ENCODE data around the gene CCDC186. TPM values are rescaled to one million over a fixed set of nuclear protein-coding genes. Genes with fewer than 3 reads are reported as not detected.

The CCDC186 gene
- total RNA-seq, 1 experiment from 2014 or later, result 20.9 TPM

- ChIA-PET POLR2A (interaction anchor here (1.3 kb wide), 1 partner anchor 9 kb away, joined by 3 read pairs; no protein-coding TSS in a partner anchor), CTCF (no interaction called here)
- no peak for TF ChIP-seq CTCF (IDR thresholded peaks at IDR 0.05; ENCODE audit: unreplicated experiment)
- H3K4me3 Mint-ChIP-seq (ENCODE audit: unreplicated experiment), result no peak overlapping the region
- no peaks in the 10 kb centered on the region for H3K36me3 Mint-ChIP-seq (ENCODE audit: insufficient read depth, unreplicated experiment)
- no peaks in the 10 kb centered on the region for H3K9me3 Mint-ChIP-seq (ENCODE audit: unreplicated experiment)
- DNase-seq (ENCODE audit: unreplicated experiment), result no peak
- H3K27ac Mint-ChIP-seq (ENCODE audit: low read depth, unreplicated experiment), result no peak overlapping the region
- H3K4me1 Mint-ChIP-seq (ENCODE audit: insufficient read depth, unreplicated experiment), result no peaks in the 10 kb centered on the region
- no TSS peak for BruUV-seq (replicated peaks)
- intact Hi-C loops (cut with micrococcal nuclease), result no loop called here
- no peaks in the 10 kb centered on the region for H3K27me3 Mint-ChIP-seq (ENCODE audit: insufficient read depth, unreplicated experiment)
Observed at GRCh38 chr10:114184276-114184675, 10.3 kb upstream of the CCDC186 start.

GRCh38 chr10:114183563-114183962 lies 9.6 kb upstream of the CCDC186 start:
- intact Hi-C loops (cut with micrococcal nuclease), result no loop called here
- Mint-ChIP-seq H3K27me3 (ENCODE audit: insufficient read depth, unreplicated experiment) (no peaks in the 10 kb centered on the region), H3K4me1 (ENCODE audit: insufficient read depth, unreplicated experiment) (no peaks in the 10 kb centered on the region), H3K9me3 (ENCODE audit: unreplicated experiment) (no peaks in the 10 kb centered on the region), H3K36me3 (ENCODE audit: insufficient read depth, unreplicated experiment) (no peaks in the 10 kb centered on the region), H3K4me3 (ENCODE audit: unreplicated experiment) (no peak overlapping the region), H3K27ac (ENCODE audit: low read depth, unreplicated experiment) (no peak overlapping the region)
- DNase-seq (ENCODE audit: unreplicated experiment), result no peak
- CTCF ChIA-PET, result no interaction called here
- BruUV-seq (replicated peaks), result no TSS peak
- POLR2A ChIA-PET, result interaction anchor here (1.3 kb wide), 1 partner anchor 9 kb away, joined by 3 read pairs; no protein-coding TSS in a partner anchor
- TF ChIP-seq CTCF (IDR thresholded peaks at IDR 0.05; ENCODE audit: unreplicated experiment), result no peak

- CTCF ChIA-PET, result no interaction called here
- intact Hi-C loops (cut with micrococcal nuclease), result no loop called here
- DNase-seq (ENCODE audit: unreplicated experiment), result no peak
- H3K4me3 Mint-ChIP-seq (ENCODE audit: unreplicated experiment), result no peak overlapping the region
- H3K27me3 Mint-ChIP-seq (ENCODE audit: insufficient read depth, unreplicated experiment), result no peaks in the 10 kb centered on the region
- POLR2A ChIA-PET, result no interaction called here
- no peaks in the 10 kb centered on the region for H3K36me3 Mint-ChIP-seq (ENCODE audit: insufficient read depth, unreplicated experiment)
- no peak for TF ChIP-seq CTCF (IDR thresholded peaks at IDR 0.05; ENCODE audit: unreplicated experiment)
- H3K4me1 Mint-ChIP-seq (ENCODE audit: insufficient read depth, unreplicated experiment), result no peaks in the 10 kb centered on the region
- no peak overlapping the region for H3K27ac Mint-ChIP-seq (ENCODE audit: low read depth, unreplicated experiment)
- no peaks in the 10 kb centered on the region for H3K9me3 Mint-ChIP-seq (ENCODE audit: unreplicated experiment)
- no TSS peak for BruUV-seq (replicated peaks)
Observed at GRCh38 chr10:114181971-114182370, 8.0 kb upstream of the CCDC186 start.

- BruUV-seq (replicated peaks), result no TSS peak
- Mint-ChIP-seq H3K36me3 (ENCODE audit: insufficient read depth, unreplicated experiment) (no peaks in the 10 kb centered on the region), H3K4me1 (ENCODE audit: insufficient read depth, unreplicated experiment) (no peaks in the 10 kb centered on the region), H3K27me3 (ENCODE audit: insufficient read depth, unreplicated experiment) (no peaks in the 10 kb centered on the region), H3K27ac (ENCODE audit: low read depth, unreplicated experiment) (no peak overlapping the region), H3K9me3 (ENCODE audit: unreplicated experiment) (no peaks in the 10 kb centered on the region), H3K4me3 (ENCODE audit: unreplicated experiment) (no peak overlapping the region)
- DNase-seq (ENCODE audit: unreplicated experiment), result no peak
- ChIA-PET POLR2A (interaction anchor here (0.9 to 1.4 kb wide), 2 partner anchors 9 to 64 kb away, joined by 3 to 7 read pairs; no protein-coding TSS in a partner anchor), CTCF (no interaction called here)
- intact Hi-C loops (cut with micrococcal nuclease), result no loop called here
- no peak for TF ChIP-seq CTCF (IDR thresholded peaks at IDR 0.05; ENCODE audit: unreplicated experiment)
Observed at GRCh38 chr10:114180937-114181336, 6.9 kb upstream of the CCDC186 start.
